GM18519 (cell line): ENCODE data around the gene PCSK7.
"Not testable (repeated sequence)": the region's sequence is repeated elsewhere in the genome, so short reads cannot be mapped to it uniquely, and the experiment has no call there.

Experiments
- ATAC-seq: cut with Tn5 transposase; IDR thresholded peaks from one replicate; pipeline ENCODE4 v1.9.1; 2021; ENCODE audit warnings: mild to moderate bottlenecking, moderate library complexity; ENCODE audit not compliant: unreplicated experiment, low FRiP score

The PCSK7 gene

GRCh38 chr11:117218133-117218915 lies 13.5 kb downstream of the PCSK7 start:
- ATAC-seq: no peak

- no peak for ATAC-seq
These were observed 14.5 kb downstream of the PCSK7 start for GRCh38 chr11:117217141-117218084.

GRCh38 chr11:117214404-117215110 lies 17.3 kb downstream of the PCSK7 start:
- ATAC-seq: no peak

- ATAC-seq: no peak
These were observed 19.0 kb downstream of the PCSK7 start for GRCh38 chr11:117212697-117213355.

- ATAC-seq: no peak
These were observed 21.3 kb downstream of the PCSK7 start for GRCh38 chr11:117210620-117211019.

GRCh38 chr11:117209351-117210125 lies 22.3 kb downstream of the PCSK7 start:
- ATAC-seq: not testable (repeated sequence)

DNA sequence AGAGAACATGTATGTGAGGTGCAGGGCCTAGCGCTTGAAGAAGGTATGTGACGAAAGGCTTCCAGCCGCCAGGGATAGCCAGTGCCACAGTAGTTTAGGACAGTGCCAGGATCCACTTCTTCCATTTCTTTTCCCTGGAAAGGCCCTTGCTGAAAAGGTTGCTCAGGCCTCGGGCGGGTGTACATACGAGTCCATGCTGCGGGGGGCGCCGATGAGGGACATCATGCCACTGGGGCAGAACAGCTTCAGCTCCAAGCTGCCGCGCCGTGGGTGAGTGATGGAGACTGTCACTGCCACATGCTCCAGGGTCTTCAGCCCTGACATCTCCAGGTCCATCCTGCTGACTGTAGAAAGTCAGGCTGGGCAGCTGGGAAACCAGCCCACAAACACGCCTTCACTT lies 23.2 kb downstream of the PCSK7 start:
- not testable (repeated sequence) for ATAC-seq

DNA sequence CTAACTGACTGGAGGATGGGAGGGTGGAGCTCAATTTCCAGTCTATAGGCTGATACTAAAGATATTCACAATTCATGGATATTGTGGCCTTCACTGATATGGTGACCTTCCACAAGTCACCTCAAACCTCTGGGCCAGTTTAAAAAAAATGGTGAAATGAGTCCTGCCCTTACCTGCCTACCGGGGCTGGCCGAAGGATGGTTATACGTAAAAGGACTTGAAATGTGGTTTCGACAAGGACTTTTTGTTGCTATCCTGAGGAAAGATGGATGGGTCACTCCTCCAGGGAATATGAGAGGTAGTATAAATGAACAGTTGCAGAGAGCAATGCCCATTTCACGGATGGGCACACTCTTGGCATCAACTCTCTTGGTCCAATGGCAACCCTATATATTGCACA lies 24.4 kb downstream of the PCSK7 start:
- not testable (repeated sequence) for ATAC-seq

DNA sequence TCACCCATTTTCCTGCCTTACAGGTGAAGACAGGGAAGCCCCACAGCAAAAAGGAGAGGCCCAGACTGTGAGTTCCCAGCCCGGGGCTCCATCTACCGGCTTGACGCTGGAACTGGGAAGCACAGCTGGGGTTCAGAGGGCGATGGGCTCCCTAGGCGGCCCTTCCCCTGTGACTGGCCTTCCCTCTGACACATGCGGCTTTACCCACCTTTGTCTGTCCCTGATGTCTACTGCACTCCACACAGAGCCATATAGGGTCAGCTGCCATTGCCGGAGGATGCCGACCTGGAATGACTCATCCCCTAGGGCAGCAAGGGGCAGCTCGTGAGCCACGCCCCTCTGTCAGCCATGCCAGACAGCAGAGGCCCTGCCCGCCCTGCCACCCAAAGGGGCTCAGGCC lies 25.0 kb downstream of the PCSK7 start:
- not testable (repeated sequence) for ATAC-seq

- ATAC-seq: not testable (repeated sequence)
These were observed 25.8 kb downstream of the PCSK7 start for GRCh38 chr11:117206111-117206510.

GRCh38 chr11:117205211-117205818 lies 26.6 kb downstream of the PCSK7 start:
- no peak for ATAC-seq

- ATAC-seq: no peak
These were observed 27.4 kb downstream of the PCSK7 start for GRCh38 chr11:117204283-117205080.

DNA sequence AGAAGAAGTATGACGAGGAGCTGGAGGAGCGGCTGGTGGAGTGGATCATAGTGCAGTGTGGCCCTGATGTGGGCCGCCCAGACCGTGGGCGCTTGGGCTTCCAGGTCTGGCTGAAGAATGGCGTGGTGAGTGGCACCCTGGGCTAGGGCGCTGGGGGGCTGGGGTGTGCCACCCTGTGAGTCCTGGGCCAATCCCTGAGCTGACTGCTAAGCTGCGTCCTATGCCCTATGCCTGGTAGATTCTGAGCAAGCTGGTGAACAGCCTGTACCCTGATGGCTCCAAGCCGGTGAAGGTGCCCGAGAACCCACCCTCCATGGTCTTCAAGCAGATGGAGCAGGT lies 28.8 kb downstream of the PCSK7 start:
- no peak for ATAC-seq

GRCh38 chr11:117202386-117203068 lies 29.3 kb downstream of the PCSK7 start:
- no peak for ATAC-seq

DNA sequence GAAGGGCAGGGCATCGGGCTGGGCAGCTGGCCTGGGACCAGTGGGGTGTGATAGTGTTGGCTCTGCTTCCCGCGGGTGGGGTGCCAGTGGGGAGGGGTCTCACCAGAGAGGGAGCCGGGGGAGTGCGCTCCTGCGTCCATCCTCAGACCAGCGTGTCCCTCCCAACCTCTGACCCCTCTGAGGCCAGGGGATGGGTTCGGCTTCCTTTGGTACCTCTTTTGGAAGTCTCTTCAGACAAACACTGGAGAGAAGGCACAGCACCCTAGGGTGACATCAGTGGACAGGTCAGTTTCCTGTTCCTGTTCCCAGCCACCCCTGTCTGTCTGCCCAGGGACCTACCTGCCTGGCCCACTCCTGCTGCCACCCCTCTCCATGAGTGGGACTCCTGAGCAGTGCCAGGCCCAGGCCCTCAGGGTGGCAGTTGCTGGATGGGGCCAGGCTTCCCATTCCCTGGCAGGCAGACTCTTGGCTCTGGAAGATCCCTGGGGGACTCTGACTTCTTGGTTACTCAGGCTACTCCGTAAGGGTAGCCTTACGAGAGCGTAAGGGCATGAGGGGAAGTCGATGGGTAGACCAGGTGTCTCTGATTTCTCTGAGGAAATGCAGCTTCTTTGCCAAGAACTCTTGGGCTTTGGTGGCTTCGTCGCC lies 30.1 kb downstream of the PCSK7 start:
- ATAC-seq: no peak

GRCh38 chr11:117200813-117201657 lies 30.8 kb downstream of the PCSK7 start:
- no peak for ATAC-seq
